ENCODE measurements around the gene RGL1. TPM values are rescaled to one million over a fixed set of nuclear protein-coding genes. Genes with fewer than 3 reads are reported as not detected.

The RGL1 gene
- polyA plus RNA-seq, 1 donor: 21.6 TPM

DNA sequence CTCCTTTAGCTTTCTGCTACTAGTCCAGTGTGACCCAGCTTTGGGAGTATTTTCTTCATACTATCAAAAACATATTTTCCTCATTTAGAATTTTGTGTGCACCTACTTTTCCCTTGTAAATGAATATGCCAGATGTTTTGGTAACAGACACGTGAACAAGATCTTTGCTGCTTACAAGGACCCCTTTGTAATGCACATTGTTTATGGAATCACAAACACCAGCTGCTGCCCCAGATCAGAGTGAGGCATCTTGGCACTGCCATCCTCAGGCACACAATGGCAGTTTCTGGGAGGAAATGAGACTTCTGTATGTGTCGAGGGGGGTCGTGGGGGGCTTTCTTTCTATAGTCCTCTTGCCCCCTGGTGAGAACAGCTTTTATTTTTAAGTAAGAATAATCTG, 115.7 kb downstream of the RGL1 start:
- DNase-seq: no peak

GRCh38 chr1:183922197-183922596, 117.3 kb downstream of the RGL1 start:
- no peak for DNase-seq

- DNase-seq: no peak
Measured at GRCh38 chr1:183925947-183926346, 121.0 kb downstream of the RGL1 start.

DNA sequence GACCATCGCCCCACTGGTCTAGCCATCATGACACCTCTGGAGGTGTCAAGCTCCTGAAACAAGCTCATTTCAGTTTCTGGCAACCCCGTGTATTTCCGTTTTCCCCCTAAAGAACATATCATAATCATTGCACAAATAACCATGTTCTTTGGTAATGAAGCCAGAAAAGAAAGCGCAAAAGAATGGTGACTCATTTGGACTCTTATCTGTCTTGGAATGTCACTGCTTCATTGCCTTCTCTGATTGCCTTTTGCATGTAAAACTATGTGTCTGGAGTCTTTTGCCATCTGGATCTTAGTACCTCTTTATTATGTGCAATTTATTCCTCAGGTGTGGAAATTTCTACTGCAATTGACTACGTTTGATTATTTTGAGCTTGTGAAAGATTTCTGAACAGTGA, 122.1 kb downstream of the RGL1 start:
- no peak for DNase-seq

DNA sequence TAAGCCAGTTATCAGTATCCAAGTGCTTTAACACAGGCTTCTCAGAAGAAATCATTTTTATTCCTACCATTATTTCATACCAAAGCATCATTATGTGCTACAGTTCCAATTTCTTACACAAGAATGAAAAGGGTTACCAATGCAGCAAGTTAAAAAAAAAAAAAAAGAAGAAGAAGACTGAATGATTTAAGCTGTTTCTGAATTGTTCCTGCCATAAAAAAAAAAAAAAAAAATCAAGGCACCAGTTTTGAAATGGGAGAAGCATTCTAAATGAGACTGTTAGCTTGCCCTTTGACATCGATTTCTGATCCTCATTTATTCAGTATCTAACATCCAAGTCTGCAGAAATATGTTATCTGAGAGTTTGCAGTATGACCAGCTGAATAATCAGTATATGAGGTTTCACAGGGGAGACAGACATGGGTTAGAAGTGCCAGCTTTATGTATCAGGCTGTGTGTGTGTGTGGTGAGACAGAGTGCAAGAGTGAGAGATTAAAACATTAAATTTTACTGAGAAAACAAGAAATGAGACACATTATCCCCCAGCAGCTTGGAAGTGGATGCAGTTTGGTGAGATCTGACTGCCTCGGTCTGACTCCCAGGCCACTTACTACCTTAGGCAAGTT, 126.8 kb downstream of the RGL1 start:
- no peak for DNase-seq

GRCh38 chr1:183932412-183932811, 127.5 kb downstream of the RGL1 start:
- peak; percentile 87 for DNase-seq

- DNase-seq: no peak
Measured at GRCh38 chr1:183933528-183934179, 128.7 kb downstream of the RGL1 start.

GRCh38 chr1:183934314-183934713, 129.4 kb downstream of the RGL1 start:
- no peak for DNase-seq

GRCh38 chr1:183936009-183936408, 131.1 kb downstream of the RGL1 start:
- DNase-seq: no peak

DNA sequence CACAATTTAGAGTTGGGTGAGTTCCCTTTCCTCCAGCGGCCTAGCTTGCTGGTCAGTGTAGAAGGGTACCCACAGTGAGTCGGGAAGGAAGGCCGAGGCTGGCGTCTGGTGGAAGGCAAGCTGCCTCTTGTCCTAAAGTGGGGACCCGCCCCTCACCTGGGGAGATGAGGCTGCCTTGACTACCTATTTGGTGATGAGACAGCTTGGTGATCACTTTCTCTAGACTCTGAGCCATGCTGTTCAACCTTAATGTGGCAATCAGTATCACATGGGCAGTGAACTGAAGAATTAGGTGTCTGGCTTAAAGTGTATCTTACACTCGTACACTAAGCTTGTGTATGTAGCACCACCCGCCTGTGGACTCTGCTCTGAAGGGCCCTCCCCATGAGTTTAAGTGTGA, 131.9 kb downstream of the RGL1 start:
- DNase-seq: no peak

GRCh38 chr1:183937611-183938010, 132.7 kb downstream of the RGL1 start:
- peak; percentile 47 for DNase-seq

DNA sequence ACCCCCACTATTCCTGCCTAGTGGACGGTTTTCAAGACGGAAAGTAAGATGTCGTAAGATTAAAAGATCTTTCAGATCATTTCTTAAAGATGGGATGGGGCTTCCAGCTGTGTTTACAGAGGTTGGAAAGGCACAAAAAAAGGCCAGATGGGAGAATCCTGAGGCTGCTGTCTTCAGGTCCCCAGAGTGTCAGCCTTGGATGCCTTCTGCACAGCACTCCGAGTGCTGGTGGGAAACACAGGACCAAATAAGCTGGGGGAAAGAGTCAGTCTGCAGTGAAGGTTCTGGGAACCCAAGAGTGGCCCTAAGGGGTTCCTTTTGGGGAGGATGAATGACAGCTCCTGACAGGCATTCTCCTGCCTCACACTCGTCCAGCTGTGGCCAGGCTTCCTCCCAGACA, 136.1 kb downstream of the RGL1 start:
- peak; percentile 63 for DNase-seq

- peak; percentile 77 for DNase-seq
Measured at GRCh38 chr1:183942933-183943693, 138.2 kb downstream of the RGL1 start.

DNA sequence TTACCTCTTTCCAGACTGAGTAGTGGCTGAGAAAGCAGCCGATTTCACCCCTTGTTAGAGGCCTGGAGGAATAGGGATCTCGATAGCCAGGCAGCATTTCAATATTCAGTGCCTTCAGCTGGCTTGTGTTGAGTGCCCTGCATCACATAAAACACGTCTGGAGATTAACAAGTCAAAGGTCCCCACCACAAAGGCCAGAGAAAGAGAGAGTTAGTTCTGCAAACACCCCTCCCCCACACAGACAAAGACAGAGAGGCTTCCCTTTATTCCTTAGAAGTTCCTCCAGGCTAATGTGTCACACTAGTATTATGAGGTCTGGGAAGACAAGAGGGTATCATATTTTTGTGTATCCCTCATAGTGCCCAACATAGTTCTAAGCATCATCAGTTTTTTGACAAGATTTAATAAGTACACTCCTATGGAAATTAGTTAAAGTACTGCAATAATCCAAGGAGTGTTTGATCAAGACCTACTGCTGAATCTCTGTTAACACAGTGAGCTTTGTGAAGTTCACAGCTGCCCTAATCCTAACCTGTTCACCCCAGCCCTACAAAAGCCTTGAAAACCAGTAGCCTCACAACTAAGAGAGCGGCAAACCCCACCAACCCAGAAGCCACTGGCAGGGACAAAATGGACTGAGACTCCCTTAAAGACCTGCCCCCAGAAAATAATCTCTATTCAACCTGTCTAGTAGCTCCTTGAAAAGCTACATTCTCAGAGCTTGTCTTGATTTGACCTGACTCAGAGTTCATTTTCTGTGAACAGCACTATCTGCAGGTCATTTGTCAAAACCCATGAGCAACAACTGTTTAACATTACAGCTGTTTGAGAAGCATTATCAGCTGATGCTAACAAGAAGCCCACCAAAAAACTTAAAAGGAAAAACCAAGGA, 140.8 kb downstream of the RGL1 start:
- DNase-seq: no peak

- peak; percentile 27 for DNase-seq
Measured at GRCh38 chr1:183946320-183946613, 141.3 kb downstream of the RGL1 start.

- DNase-seq: no peak
Measured at GRCh38 chr1:183947988-183948387, 143.1 kb downstream of the RGL1 start.

DNA sequence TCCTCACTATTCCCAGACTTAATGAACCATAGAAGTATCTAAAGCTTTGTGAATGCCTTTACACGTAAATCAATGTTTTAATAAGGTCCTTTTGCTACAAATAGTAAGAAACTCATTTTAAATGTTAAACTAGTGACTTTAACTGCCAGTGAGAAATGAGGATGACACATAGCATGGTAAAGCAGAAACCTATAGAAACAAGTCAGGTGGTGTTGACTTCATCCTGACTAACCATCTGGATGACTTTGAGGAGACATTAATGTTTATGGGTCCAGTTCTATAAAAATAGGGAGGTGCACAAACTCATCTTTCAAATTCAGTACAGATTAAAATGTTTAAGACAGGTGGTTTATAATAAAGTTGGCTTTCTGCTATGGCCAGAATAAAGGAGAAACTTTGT, 147.2 kb downstream of the RGL1 start:
- no peak for DNase-seq

DNA sequence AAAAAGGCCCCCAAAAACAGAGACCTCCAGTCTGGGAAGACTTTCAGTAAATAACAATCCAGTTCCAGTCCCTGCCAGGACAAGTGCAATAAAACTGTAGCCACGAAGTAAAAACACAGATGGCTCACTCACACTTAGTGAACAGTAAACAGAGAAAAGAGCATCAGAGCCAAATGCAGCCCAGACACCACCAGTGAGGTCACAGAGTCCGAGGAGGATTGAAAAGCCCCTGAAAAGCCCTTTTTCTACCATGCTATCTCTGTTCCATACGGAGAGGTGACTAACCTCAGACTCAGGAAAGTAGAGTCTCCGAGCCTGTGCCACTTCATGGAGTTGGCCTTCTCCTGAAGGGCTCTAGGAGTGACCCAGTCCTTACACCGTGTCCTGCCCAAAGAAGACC, 148.1 kb downstream of the RGL1 start:
- DNase-seq: no peak

DNA sequence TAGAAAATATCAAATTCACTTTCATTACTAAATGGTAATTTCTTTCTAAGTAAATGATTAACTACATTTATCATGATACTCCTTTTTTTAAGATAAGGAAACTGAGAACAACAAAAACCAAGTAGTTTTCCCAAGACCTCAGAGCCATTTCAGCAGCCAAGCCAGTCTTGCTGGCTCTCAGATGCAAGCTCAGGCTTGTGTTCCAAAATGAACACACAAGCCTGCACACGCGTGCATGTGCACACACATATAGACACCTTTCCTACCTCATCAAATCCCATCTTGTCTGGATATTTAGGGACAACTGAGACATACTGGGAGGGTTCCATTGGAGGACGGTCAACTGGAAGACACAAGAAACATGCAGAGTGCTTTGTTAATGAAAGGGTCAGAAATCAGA, 149.6 kb downstream of the RGL1 start:
- DNase-seq: no peak

DNA sequence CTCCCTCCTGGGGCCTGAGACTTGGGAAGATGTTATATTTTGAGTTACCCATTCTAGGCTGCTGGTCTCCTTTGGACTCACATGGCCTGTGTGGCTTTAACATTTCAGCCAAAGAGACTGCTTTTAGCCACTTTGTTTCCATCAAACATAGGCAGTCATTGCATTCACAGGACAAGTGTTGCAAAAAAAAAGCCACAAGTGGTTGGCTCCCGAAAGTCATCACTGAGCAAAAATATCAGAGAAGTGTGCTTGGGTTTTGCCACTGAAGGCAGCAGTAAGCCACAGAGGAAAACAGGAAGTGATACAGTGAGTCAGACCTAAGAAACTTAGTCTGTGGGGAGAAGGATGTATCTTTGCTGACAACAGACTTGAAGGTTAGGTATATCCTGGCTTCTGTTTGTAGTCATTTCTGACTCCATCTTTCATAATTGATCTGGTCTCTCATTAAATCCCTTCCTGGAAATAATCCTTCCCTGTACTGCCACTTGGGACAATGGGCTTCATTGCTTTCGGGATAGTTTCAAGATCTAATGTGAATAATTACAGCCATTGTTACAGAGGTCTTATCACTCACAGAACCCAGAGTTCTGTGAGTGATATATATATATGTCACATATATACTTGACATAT, 151.8 kb downstream of the RGL1 start:
- no peak for DNase-seq

DNA sequence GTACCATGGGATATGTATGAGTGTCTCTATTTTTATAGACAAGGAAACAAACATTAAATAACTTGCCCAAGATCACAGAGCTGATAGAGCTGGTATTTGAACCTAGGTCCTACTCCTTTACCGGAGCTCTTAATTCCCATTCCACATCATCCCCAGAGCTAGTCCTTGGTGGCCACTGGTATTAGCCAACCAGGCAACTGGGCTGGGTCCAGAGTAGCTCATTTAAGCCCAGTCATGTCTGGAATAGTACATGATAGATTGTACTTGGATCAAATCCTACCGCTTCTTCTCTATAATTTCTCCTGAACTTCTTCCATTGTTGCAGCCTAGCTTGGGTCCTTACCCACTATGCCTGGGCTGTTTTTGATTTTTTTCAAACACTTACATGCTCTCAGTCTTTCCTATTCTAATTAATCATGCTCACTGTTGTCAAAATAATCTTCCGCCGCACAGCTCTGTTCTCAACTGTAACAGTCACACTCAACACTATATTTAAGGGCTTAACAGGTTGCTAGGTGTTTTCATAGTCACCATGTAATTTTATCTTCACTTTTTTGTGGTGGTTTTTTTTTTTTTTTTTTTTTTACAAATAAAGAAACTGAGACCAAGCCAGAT, 152.4 kb downstream of the RGL1 start:
- DNase-seq: no peak

DNA sequence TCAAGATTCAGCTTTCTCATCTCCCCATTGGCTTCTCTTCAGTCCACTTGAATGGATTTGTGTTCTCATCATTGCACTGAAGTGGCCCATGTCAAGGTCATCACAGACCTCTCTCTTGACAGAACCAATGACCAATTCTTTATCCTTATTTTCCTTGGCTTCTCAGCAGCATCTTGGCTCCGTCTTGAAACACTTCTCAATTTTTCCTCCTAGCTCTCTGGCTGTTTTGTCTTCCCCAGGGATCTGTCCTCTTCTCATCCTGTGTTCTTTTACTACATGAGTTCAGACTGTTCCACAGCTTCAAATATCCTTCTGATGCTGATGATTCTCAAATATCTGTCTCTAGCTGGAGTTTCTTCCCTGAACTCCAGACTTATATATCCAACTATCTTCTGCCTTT, 154.0 kb downstream of the RGL1 start:
- DNase-seq: no peak
